Hepatocyte (in vitro differentiated cells): ENCODE data around the gene KIFC1.

ENCODE experiments used
- CTCF ChIP-seq: fragments of 200-600 bp; sonication (generic); IDR thresholded peaks from 2 replicates; pipeline ENCODE4 v1.5.1; 2016; ENCODE audit warnings: antibody characterized with exemption, mild to moderate bottlenecking; ENCODE audit not compliant: poor library complexity
- EZH2 ChIP-seq: fragments of 200-600 bp; sonication (generic); IDR thresholded peaks from 2 replicates; pipeline ENCODE4 v1.6.1; 2016; ENCODE audit warnings: antibody characterized with exemption, mild to moderate bottlenecking, borderline replicate concordance

- TF ChIP-seq CTCF, result no peak
- no peak for TF ChIP-seq EZH2
These were observed 67.6 kb downstream of the KIFC1 start for GRCh38 chr6:33459226-33459625.
